Measurements from ENCODE around the gene ACVRL1. TPM values are rescaled to one million over a fixed set of nuclear protein-coding genes. Genes with fewer than 3 reads are reported as not detected.

The ACVRL1 gene
- total and polyA plus RNA-seq, 9 of the 15 experiments (the other 6 are each of a cell fraction or from before 2014, with no cell fraction given), result 0.07 to 1.4 (median 0.30) TPM

DNA sequence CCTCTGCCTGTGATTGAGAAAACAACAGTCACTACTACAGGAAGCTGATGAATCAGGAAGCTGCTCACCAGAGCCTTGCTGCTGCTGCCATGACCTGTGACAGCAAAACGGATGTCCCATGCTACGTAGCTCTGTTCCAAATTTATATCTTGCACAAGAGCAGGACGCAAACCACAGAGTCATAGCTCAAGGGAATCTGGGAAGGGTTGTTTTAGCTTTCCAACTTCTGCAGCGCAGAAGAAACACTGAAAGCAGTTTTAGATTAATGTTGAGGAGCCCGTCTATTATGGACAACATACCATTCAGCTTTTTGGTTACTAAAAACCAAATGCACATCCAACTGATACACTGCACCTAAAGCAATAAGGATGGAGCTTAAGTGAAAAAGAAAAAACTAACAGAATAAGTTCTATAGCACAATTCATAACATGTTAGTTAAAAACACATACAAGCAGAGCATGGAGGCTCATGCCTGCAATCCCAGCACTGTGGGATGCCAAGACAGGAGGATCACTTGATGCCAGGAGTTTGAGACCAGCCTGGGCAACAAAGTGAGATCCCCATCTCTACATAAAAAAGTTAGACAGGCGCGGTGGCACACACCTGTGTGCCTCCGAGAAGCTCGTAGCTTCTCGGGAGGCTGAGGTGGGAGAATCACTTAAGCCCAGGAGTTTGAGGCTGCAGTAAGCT, 21.1 kb upstream of the ACVRL1 start (continued):
- TF ChIP-seq, protein P1, sequence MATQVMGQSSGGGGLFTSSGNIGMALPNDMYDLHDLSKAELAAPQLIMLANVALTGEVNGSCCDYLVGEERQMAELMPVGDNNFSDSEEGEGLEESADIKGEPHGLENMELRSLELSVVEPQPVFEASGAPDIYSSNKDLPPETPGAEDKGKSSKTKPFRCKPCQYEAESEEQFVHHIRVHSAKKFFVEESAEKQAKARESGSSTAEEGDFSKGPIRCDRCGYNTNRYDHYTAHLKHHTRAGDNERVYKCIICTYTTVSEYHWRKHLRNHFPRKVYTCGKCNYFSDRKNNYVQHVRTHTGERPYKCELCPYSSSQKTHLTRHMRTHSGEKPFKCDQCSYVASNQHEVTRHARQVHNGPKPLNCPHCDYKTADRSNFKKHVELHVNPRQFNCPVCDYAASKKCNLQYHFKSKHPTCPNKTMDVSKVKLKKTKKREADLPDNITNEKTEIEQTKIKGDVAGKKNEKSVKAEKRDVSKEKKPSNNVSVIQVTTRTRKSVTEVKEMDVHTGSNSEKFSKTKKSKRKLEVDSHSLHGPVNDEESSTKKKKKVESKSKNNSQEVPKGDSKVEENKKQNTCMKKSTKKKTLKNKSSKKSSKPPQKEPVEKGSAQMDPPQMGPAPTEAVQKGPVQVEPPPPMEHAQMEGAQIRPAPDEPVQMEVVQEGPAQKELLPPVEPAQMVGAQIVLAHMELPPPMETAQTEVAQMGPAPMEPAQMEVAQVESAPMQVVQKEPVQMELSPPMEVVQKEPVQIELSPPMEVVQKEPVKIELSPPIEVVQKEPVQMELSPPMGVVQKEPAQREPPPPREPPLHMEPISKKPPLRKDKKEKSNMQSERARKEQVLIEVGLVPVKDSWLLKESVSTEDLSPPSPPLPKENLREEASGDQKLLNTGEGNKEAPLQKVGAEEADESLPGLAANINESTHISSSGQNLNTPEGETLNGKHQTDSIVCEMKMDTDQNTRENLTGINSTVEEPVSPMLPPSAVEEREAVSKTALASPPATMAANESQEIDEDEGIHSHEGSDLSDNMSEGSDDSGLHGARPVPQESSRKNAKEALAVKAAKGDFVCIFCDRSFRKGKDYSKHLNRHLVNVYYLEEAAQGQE (IDR thresholded peaks at IDR 0.05; ENCODE audit: borderline replicate concordance), result peak; percentile 28; the same call in 1 of the 2 replicates
- TF ChIP-seq, protein P1 (CRISPR knock-in tag; IDR thresholded peaks at IDR 0.05; ENCODE audit: low read depth), result no peak
- TF ChIP-seq ZNF41 (CRISPR knock-in tag; conservative IDR thresholded peaks at IDR 0.05), result no peak
- TF ChIP-seq XRCC3 (IDR thresholded peaks at IDR 0.05), result no peak
- TF ChIP-seq MEIS2 (IDR thresholded peaks at IDR 0.05; ENCODE audit: partially characterized antibody), result peak; percentile 40
- TF ChIP-seq PHTF2 (CRISPR knock-in tag; IDR thresholded peaks at IDR 0.05), result 0 out of 2 replicates have a peak, but pooled peaks have one; percentile 24
- TF ChIP-seq, protein P2, sequence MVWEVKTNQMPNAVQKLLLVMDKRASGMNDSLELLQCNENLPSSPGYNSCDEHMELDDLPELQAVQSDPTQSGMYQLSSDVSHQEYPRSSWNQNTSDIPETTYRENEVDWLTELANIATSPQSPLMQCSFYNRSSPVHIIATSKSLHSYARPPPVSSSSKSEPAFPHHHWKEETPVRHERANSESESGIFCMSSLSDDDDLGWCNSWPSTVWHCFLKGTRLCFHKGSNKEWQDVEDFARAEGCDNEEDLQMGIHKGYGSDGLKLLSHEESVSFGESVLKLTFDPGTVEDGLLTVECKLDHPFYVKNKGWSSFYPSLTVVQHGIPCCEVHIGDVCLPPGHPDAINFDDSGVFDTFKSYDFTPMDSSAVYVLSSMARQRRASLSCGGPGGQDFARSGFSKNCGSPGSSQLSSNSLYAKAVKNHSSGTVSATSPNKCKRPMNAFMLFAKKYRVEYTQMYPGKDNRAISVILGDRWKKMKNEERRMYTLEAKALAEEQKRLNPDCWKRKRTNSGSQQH (CRISPR knock-in tag; IDR thresholded peaks at IDR 0.05), result no peak
- peak; percentile 79 for TF ChIP-seq CEBPB (tag; IDR thresholded peaks at IDR 0.05)
- TF ChIP-seq HDAC8 (tag; IDR thresholded peaks at IDR 0.05), result no peak
- no peak for TF ChIP-seq RAD21 (CRISPR knock-in tag; conservative IDR thresholded peaks at IDR 0.05 in 1 of 2, IDR thresholded peaks at IDR 0.05 in 1 of 2)
- TF ChIP-seq, protein P3, sequence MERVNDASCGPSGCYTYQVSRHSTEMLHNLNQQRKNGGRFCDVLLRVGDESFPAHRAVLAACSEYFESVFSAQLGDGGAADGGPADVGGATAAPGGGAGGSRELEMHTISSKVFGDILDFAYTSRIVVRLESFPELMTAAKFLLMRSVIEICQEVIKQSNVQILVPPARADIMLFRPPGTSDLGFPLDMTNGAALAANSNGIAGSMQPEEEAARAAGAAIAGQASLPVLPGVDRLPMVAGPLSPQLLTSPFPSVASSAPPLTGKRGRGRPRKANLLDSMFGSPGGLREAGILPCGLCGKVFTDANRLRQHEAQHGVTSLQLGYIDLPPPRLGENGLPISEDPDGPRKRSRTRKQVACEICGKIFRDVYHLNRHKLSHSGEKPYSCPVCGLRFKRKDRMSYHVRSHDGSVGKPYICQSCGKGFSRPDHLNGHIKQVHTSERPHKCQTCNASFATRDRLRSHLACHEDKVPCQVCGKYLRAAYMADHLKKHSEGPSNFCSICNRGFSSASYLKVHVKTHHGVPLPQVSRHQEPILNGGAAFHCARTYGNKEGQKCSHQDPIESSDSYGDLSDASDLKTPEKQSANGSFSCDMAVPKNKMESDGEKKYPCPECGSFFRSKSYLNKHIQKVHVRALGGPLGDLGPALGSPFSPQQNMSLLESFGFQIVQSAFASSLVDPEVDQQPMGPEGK (CRISPR knock-in tag; IDR thresholded peaks at IDR 0.05; ENCODE audit: borderline replicate concordance), result no peak
- TF ChIP-seq ETV6 (IDR thresholded peaks at IDR 0.05; ENCODE audit: borderline replicate concordance in 1 of 2, low read depth in 2 of 2, low read length in 1 of 2), result no peak
- TF ChIP-seq ETV6 (CRISPR knock-in tag; IDR thresholded peaks at IDR 0.05; ENCODE audit: borderline replicate concordance), result no peak
- TF ChIP-seq, protein P4, sequence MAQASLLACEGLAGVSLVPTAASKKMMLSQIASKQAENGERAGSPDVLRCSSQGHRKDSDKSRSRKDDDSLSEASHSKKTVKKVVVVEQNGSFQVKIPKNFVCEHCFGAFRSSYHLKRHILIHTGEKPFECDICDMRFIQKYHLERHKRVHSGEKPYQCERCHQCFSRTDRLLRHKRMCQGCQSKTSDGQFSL (CRISPR knock-in tag; IDR thresholded peaks at IDR 0.05), result no peak
- TF ChIP-seq, protein P4 (tag; IDR thresholded peaks at IDR 0.05), result no peak
